Mammary epithelial cell (primary cell): Measurements from ENCODE around the gene BIRC5.

Source experiments
- EZH2 ChIP-seq: IDR thresholded peaks from 2 replicates; pipeline ENCODE4 v1.6.1; 2012; ENCODE audit warnings: low read length, inconsistent platforms, borderline replicate concordance
- TF ChIP-seq, protein P1 (sequence below), 2 donors: IDR thresholded peaks in 1 of 2; conservative IDR thresholded peaks in 1 of 2; 2 replicates each; pipeline ENCODE4 v1.5.1; 2011 to 2012; ENCODE audit warnings: inconsistent platforms in 2 of 2, low read length in 2 of 2, mild to moderate bottlenecking in 2 of 2, control low read depth in 1 of 2, low read depth in 1 of 2; ENCODE audit not compliant: insufficient read depth in 1 of 2; ENCODE audit errors: extremely low read depth in 1 of 2

- no peak for TF ChIP-seq EZH2
- TF ChIP-seq, protein P1, sequence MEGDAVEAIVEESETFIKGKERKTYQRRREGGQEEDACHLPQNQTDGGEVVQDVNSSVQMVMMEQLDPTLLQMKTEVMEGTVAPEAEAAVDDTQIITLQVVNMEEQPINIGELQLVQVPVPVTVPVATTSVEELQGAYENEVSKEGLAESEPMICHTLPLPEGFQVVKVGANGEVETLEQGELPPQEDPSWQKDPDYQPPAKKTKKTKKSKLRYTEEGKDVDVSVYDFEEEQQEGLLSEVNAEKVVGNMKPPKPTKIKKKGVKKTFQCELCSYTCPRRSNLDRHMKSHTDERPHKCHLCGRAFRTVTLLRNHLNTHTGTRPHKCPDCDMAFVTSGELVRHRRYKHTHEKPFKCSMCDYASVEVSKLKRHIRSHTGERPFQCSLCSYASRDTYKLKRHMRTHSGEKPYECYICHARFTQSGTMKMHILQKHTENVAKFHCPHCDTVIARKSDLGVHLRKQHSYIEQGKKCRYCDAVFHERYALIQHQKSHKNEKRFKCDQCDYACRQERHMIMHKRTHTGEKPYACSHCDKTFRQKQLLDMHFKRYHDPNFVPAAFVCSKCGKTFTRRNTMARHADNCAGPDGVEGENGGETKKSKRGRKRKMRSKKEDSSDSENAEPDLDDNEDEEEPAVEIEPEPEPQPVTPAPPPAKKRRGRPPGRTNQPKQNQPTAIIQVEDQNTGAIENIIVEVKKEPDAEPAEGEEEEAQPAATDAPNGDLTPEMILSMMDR (conservative IDR thresholded peaks at IDR 0.05 in 1 of 2, IDR thresholded peaks at IDR 0.05 in 1 of 2; ENCODE audit: extremely low read depth in 1 of 2, insufficient read depth in 1 of 2, low read depth in 1 of 2, low read length in 2 of 2): no peak
Observed at GRCh38 chr17:78234261-78234865, 20.3 kb downstream of the BIRC5 start.
